SK-N-SH treated with all-trans-retinoic acid at 6 μM for 48 hours (cell line): ENCODE results near the gene HERC4.

Source experiments
- ARNTL ChIP-seq: fragments of 450-650 bp; formaldehyde crosslinking; IDR thresholded peaks from 2 replicates; pipeline ENCODE4 v1.5.0; 2020; ENCODE audit warnings: low read depth, mild to moderate bottlenecking, moderate library complexity, borderline replicate concordance
- CSDC2 ChIP-seq: fragments of 250-450 bp; sonication (Bioruptor Pico); IDR thresholded peaks from 2 replicates; pipeline ENCODE4 v1.5.0; 2020; ENCODE audit warnings: mild to moderate bottlenecking, moderate library complexity
- GLIS3 ChIP-seq: fragments of 250-450 bp; sonication (Bioruptor Pico); IDR thresholded peaks from 2 replicates; pipeline ENCODE4 v1.5.0; 2020; ENCODE audit warnings: mild to moderate bottlenecking, moderate library complexity
- ISL1 ChIP-seq: fragments of 250-450 bp; sonication (Bioruptor Pico); IDR thresholded peaks from 2 replicates; pipeline ENCODE4 v2.1.2; 2022; ENCODE audit warnings: mild to moderate bottlenecking, moderate library complexity
- OSR1 ChIP-seq: fragments of 250-450 bp; sonication (Bioruptor Pico); IDR thresholded peaks from 2 replicates; pipeline ENCODE4 v1.8.0; 2022; ENCODE audit warnings: moderate library complexity, mild to moderate bottlenecking, inconsistent platforms
- TOX ChIP-seq: fragments of 250-450 bp; sonication (Bioruptor Pico); IDR thresholded peaks from 2 replicates; pipeline ENCODE4 v1.8.0; 2021; ENCODE audit warnings: mild to moderate bottlenecking, moderate library complexity, borderline replicate concordance
- ZFP3 ChIP-seq: fragments of 250-450 bp; sonication (Bioruptor Pico); IDR thresholded peaks from 2 replicates; pipeline ENCODE4 v1.5.0; 2020; ENCODE audit warnings: mild to moderate bottlenecking, moderate library complexity
- ZFP30 ChIP-seq: fragments of 450-650 bp; formaldehyde crosslinking; IDR thresholded peaks from 2 replicates; pipeline ENCODE4 v1.5.0; 2022; ENCODE audit warnings: mild to moderate bottlenecking, moderate library complexity
- ZNF565 ChIP-seq: fragments of 450-650 bp; formaldehyde crosslinking; conservative IDR thresholded peaks from 2 replicates; pipeline ENCODE4 v1.5.0; 2020; ENCODE audit warnings: low read depth, mild to moderate bottlenecking, moderate library complexity
- TF ChIP-seq, protein P1 (sequence below): fragments of 250-450 bp; sonication (Bioruptor Pico); IDR thresholded peaks from 2 replicates; pipeline ENCODE4 v1.8.0; 2021; ENCODE audit warnings: low read depth, mild to moderate bottlenecking, moderate library complexity, borderline replicate concordance
- TF ChIP-seq, protein P2 (sequence below): fragments of 250-450 bp; sonication (Bioruptor Pico); IDR thresholded peaks from 2 replicates; pipeline ENCODE4 v1.8.0; 2020; ENCODE audit warnings: mild to moderate bottlenecking, moderate library complexity, borderline replicate concordance
- TF ChIP-seq, protein P3 (sequence below): fragments of 250-450 bp; sonication (Bioruptor Pico); IDR thresholded peaks from 2 replicates; pipeline ENCODE4 v1.5.1; 2021; ENCODE audit warnings: mild to moderate bottlenecking, moderate library complexity

DNA sequence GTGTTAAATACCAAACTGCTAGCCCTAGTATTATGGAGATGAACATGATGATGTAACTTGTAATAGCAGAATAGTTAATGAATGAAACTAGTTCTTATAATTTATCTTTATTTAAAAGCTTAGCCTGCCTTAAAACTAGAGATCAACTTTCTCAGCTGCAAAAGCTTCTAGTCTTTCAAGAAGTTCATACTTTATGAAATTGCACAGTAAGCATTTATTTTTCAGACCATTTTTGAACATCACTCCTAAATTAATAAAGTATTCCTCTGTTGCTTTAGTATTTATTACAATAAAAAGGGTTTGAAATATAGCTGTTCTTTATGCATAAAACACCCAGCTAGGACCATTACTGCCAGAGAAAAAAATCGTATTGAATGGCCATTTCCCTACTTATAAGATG is 157.4 kb downstream of the HERC4 start:
- TF ChIP-seq ZFP30 (CRISPR knock-in tag) (no peak), ISL1 (CRISPR knock-in tag) (no peak), ZFP3 (no peak), OSR1 (CRISPR knock-in tag) (no peak), ZNF565 (CRISPR knock-in tag) (no peak), CSDC2 (CRISPR knock-in tag) (no peak), ARNTL (no peak), GLIS3 (no peak), TOX (CRISPR knock-in tag) (no peak)
- TF ChIP-seq, protein P1, sequence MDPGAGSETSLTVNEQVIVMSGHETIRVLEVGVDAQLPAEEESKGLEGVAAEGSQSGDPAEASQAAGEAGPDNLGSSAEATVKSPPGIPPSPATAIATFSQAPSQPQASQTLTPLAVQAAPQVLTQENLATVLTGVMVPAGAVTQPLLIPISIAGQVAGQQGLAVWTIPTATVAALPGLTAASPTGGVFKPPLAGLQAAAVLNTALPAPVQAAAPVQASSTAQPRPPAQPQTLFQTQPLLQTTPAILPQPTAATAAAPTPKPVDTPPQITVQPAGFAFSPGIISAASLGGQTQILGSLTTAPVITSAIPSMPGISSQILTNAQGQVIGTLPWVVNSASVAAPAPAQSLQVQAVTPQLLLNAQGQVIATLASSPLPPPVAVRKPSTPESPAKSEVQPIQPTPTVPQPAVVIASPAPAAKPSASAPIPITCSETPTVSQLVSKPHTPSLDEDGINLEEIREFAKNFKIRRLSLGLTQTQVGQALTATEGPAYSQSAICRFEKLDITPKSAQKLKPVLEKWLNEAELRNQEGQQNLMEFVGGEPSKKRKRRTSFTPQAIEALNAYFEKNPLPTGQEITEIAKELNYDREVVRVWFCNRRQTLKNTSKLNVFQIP (CRISPR knock-in tag) = no peak
- TF ChIP-seq, protein P2, sequence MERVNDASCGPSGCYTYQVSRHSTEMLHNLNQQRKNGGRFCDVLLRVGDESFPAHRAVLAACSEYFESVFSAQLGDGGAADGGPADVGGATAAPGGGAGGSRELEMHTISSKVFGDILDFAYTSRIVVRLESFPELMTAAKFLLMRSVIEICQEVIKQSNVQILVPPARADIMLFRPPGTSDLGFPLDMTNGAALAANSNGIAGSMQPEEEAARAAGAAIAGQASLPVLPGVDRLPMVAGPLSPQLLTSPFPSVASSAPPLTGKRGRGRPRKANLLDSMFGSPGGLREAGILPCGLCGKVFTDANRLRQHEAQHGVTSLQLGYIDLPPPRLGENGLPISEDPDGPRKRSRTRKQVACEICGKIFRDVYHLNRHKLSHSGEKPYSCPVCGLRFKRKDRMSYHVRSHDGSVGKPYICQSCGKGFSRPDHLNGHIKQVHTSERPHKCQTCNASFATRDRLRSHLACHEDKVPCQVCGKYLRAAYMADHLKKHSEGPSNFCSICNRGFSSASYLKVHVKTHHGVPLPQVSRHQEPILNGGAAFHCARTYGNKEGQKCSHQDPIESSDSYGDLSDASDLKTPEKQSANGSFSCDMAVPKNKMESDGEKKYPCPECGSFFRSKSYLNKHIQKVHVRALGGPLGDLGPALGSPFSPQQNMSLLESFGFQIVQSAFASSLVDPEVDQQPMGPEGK = no peak
- TF ChIP-seq, protein P3, sequence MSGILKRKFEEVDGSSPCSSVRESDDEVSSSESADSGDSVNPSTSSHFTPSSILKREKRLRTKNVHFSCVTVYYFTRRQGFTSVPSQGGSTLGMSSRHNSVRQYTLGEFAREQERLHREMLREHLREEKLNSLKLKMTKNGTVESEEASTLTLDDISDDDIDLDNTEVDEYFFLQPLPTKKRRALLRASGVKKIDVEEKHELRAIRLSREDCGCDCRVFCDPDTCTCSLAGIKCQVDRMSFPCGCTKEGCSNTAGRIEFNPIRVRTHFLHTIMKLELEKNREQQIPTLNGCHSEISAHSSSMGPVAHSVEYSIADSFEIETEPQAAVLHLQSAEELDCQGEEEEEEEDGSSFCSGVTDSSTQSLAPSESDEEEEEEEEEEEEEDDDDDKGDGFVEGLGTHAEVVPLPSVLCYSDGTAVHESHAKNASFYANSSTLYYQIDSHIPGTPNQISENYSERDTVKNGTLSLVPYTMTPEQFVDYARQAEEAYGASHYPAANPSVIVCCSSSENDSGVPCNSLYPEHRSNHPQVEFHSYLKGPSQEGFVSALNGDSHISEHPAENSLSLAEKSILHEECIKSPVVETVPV (CRISPR knock-in tag) = no peak
